ENCODE measurements around the gene IGF2BP3. TPM values are rescaled to one million over a fixed set of nuclear protein-coding genes. Genes with fewer than 3 reads are reported as not detected.

IGF2BP3 gene
- total and polyA plus RNA-seq, 4 donors, result 0.08 to 1.6 (median 0.71) TPM; not detected in 1

GRCh38 chr7:23358152-23358674 lies 112.1 kb downstream of the IGF2BP3 start:
- intact Hi-C loops (cut with DNase I), result no loop called here
- ATAC-seq (ENCODE audit: low FRiP score), result no peak
- Histone ChIP-seq H3K9me3 (ENCODE audit: control insufficient read depth, low read length) (no peaks in the 10 kb centered on the region), H3K36me3 (ENCODE audit: control insufficient read depth in 1 of 2, insufficient read depth in 2 of 2, low read length in 1 of 2) (no peaks in the 10 kb centered on the region), H3K27ac (ENCODE audit: low read depth in 1 of 2, low read length in 2 of 2) (no peak overlapping the region), H3K27me3 (ENCODE audit: control insufficient read depth in 1 of 2, insufficient read depth in 2 of 2, low read length in 1 of 2) (no peaks in the 10 kb centered on the region), H3K4me1 (ENCODE audit: control insufficient read depth in 1 of 2, insufficient read depth in 2 of 2, low read length in 2 of 2) (no peaks in the 10 kb centered on the region), H3K4me3 (ENCODE audit: low read length in 2 of 2) (no peak overlapping the region)
- no peak for DNase-seq
- 97 to 99% methylated on average over 2 of the region's 2 CpGs for WGBS, 2 donors

GRCh38 chr7:23357190-23358093 lies 112.8 kb downstream of the IGF2BP3 start:
- no peak overlapping the region for H3K4me3 ChIP-seq (ENCODE audit: low read length in 2 of 2)
- DNase-seq, result no peak
- ATAC-seq (ENCODE audit: low FRiP score), result no peak
- no peak overlapping the region for H3K27ac ChIP-seq (ENCODE audit: low read depth in 1 of 2, low read length in 2 of 2)
- no peaks in the 10 kb centered on the region for H3K9me3 ChIP-seq (ENCODE audit: control insufficient read depth, low read length)
- H3K27me3 ChIP-seq (ENCODE audit: control insufficient read depth in 1 of 2, insufficient read depth in 2 of 2, low read length in 1 of 2), result no peaks in the 10 kb centered on the region
- no peaks in the 10 kb centered on the region for H3K36me3 ChIP-seq (ENCODE audit: control insufficient read depth in 1 of 2, insufficient read depth in 2 of 2, low read length in 1 of 2)
- intact Hi-C loops (cut with DNase I), result no loop called here
- H3K4me1 ChIP-seq (ENCODE audit: control insufficient read depth in 1 of 2, insufficient read depth in 2 of 2, low read length in 2 of 2), result no peaks in the 10 kb centered on the region
- 20 to 21% methylated on average over 6 of the region's 6 CpGs for WGBS, 2 donors

- Histone ChIP-seq H3K27me3 (ENCODE audit: control insufficient read depth in 1 of 2, insufficient read depth in 2 of 2, low read length in 1 of 2) (no peaks in the 10 kb centered on the region), H3K4me3 (ENCODE audit: low read length in 2 of 2) (no peak overlapping the region), H3K27ac (ENCODE audit: low read depth in 1 of 2, low read length in 2 of 2) (no peak overlapping the region), H3K4me1 (ENCODE audit: control insufficient read depth in 1 of 2, insufficient read depth in 2 of 2, low read length in 2 of 2) (no peaks in the 10 kb centered on the region), H3K36me3 (ENCODE audit: control insufficient read depth in 1 of 2, insufficient read depth in 2 of 2, low read length in 1 of 2) (no peaks in the 10 kb centered on the region), H3K9me3 (ENCODE audit: control insufficient read depth, low read length) (no peaks in the 10 kb centered on the region)
- ATAC-seq (ENCODE audit: low FRiP score) (no peak), DNase-seq (no peak)
- intact Hi-C loops (cut with DNase I), result no loop called here
- 74 to 79% methylated on average over 3 of the region's 3 CpGs for WGBS, 2 donors
These were observed 113.6 kb downstream of the IGF2BP3 start for GRCh38 chr7:23356726-23357125.

- ATAC-seq (ENCODE audit: low FRiP score), result no peak
- Histone ChIP-seq H3K36me3 (ENCODE audit: control insufficient read depth in 1 of 2, insufficient read depth in 2 of 2, low read length in 1 of 2) (no peaks in the 10 kb centered on the region), H3K9me3 (ENCODE audit: control insufficient read depth, low read length) (peaks cover under 1% of the 10 kb centered on the region), H3K27ac (ENCODE audit: low read depth in 1 of 2, low read length in 2 of 2) (no peak overlapping the region), H3K4me3 (ENCODE audit: low read length in 2 of 2) (no peak overlapping the region), H3K4me1 (ENCODE audit: control insufficient read depth in 1 of 2, insufficient read depth in 2 of 2, low read length in 2 of 2) (no peaks in the 10 kb centered on the region), H3K27me3 (ENCODE audit: control insufficient read depth in 1 of 2, insufficient read depth in 2 of 2, low read length in 1 of 2) (no peaks in the 10 kb centered on the region)
- no peak for DNase-seq
- WGBS, 2 donors, result 64 to 65% methylated on average over 3 of the region's 3 CpGs
- intact Hi-C loops (cut with DNase I), result no loop called here
These were observed 114.1 kb downstream of the IGF2BP3 start for GRCh38 chr7:23356168-23356567.

- Histone ChIP-seq H3K4me3 (ENCODE audit: low read length in 2 of 2) (no peak overlapping the region), H3K27me3 (ENCODE audit: control insufficient read depth in 1 of 2, insufficient read depth in 2 of 2, low read length in 1 of 2) (no peaks in the 10 kb centered on the region), H3K4me1 (ENCODE audit: control insufficient read depth in 1 of 2, insufficient read depth in 2 of 2, low read length in 2 of 2) (no peaks in the 10 kb centered on the region), H3K9me3 (ENCODE audit: control insufficient read depth, low read length) (peaks cover 2% of the 10 kb centered on the region), H3K36me3 (ENCODE audit: control insufficient read depth in 1 of 2, insufficient read depth in 2 of 2, low read length in 1 of 2) (no peaks in the 10 kb centered on the region), H3K27ac (ENCODE audit: low read depth in 1 of 2, low read length in 2 of 2) (no peak overlapping the region)
- intact Hi-C loops (cut with DNase I), result no loop called here
- 94% methylated on average over 5 of the region's 5 CpGs for WGBS, 2 donors
- DNase-seq, result no peak
- no peak for ATAC-seq (ENCODE audit: low FRiP score)
These were observed 117.1 kb downstream of the IGF2BP3 start for GRCh38 chr7:23353172-23353571.

- Histone ChIP-seq H3K9me3 (ENCODE audit: control insufficient read depth, low read length) (peaks cover 2% of the 10 kb centered on the region), H3K27me3 (ENCODE audit: control insufficient read depth in 1 of 2, insufficient read depth in 2 of 2, low read length in 1 of 2) (peaks cover 0 to 1% of the 10 kb centered on the region in 2 donors), H3K4me3 (ENCODE audit: low read length in 2 of 2) (no peak overlapping the region), H3K4me1 (ENCODE audit: control insufficient read depth in 1 of 2, insufficient read depth in 2 of 2, low read length in 2 of 2) (no peaks in the 10 kb centered on the region), H3K27ac (ENCODE audit: low read depth in 1 of 2, low read length in 2 of 2) (no peak overlapping the region), H3K36me3 (ENCODE audit: control insufficient read depth in 1 of 2, insufficient read depth in 2 of 2, low read length in 1 of 2) (no peaks in the 10 kb centered on the region)
- DNase-seq, result no peak
- WGBS, 2 donors, result 95 to 99% methylated on average over 2 of the region's 2 CpGs
- intact Hi-C loops (cut with DNase I), result no loop called here
- no peak for ATAC-seq (ENCODE audit: low FRiP score)
These were observed 119.8 kb downstream of the IGF2BP3 start for GRCh38 chr7:23350466-23350865.

GRCh38 chr7:23349484-23350157 lies 120.7 kb downstream of the IGF2BP3 start:
- intact Hi-C loops (cut with DNase I), result no loop called here

GRCh38 chr7:23347682-23348180 lies 122.6 kb downstream of the IGF2BP3 start:
- no peak overlapping the region for H3K27ac ChIP-seq (ENCODE audit: low read depth in 1 of 2, low read length in 2 of 2)
- H3K27me3 ChIP-seq (ENCODE audit: control insufficient read depth in 1 of 2, insufficient read depth in 2 of 2, low read length in 1 of 2), result peaks cover 0 to 1% of the 10 kb centered on the region in 2 donors
- ATAC-seq (ENCODE audit: low FRiP score) (no peak), DNase-seq (no peak)
- H3K4me1 ChIP-seq (ENCODE audit: control insufficient read depth in 1 of 2, insufficient read depth in 2 of 2, low read length in 2 of 2), result no peaks in the 10 kb centered on the region
- intact Hi-C loops (cut with DNase I), result no loop called here
- no peak overlapping the region for H3K4me3 ChIP-seq (ENCODE audit: low read length in 2 of 2)
- 90 to 92% methylated on average over 8 of the region's 8 CpGs for WGBS, 2 donors
- H3K9me3 ChIP-seq (ENCODE audit: control insufficient read depth, low read length), result peaks cover 2% of the 10 kb centered on the region
- H3K36me3 ChIP-seq (ENCODE audit: control insufficient read depth in 1 of 2, insufficient read depth in 2 of 2, low read length in 1 of 2), result no peaks in the 10 kb centered on the region

More at GRCh38 chr7:23349484-23350157, 120.7 kb downstream of the IGF2BP3 start:
- 60% methylated on average over 7 of the region's 7 CpGs for WGBS, 2 donors
- no peak for ATAC-seq (ENCODE audit: low FRiP score)
- Histone ChIP-seq H3K9me3 (ENCODE audit: control insufficient read depth, low read length) (peaks cover 2% of the 10 kb centered on the region), H3K4me1 (ENCODE audit: control insufficient read depth in 1 of 2, insufficient read depth in 2 of 2, low read length in 2 of 2) (no peaks in the 10 kb centered on the region), H3K27me3 (ENCODE audit: control insufficient read depth in 1 of 2, insufficient read depth in 2 of 2, low read length in 1 of 2) (peaks cover 0 to 1% of the 10 kb centered on the region in 2 donors), H3K36me3 (ENCODE audit: control insufficient read depth in 1 of 2, insufficient read depth in 2 of 2, low read length in 1 of 2) (no peaks in the 10 kb centered on the region), H3K27ac (ENCODE audit: low read depth in 1 of 2, low read length in 2 of 2) (no peak overlapping the region), H3K4me3 (ENCODE audit: low read length in 2 of 2) (no peak overlapping the region)
- DNase-seq, result no peak

Data from aorta (tissue), 5 donors.